ENCODE data around the gene DMD. TPM values are rescaled to one million over a fixed set of nuclear protein-coding genes. Genes with fewer than 3 reads are reported as not detected.
"Not testable (repeated sequence)": the region's sequence is repeated elsewhere in the genome, so short reads cannot be mapped to it uniquely, and the experiment has no call there.

The DMD gene
- total and polyA plus RNA-seq, 2 donors (not counting 1 experiment from before 2014, with no cell fraction given): 5.1 to 7.2 TPM

- TF ChIP-seq CTCF (conservative IDR thresholded peaks at IDR 0.05 in 1 of 2, IDR thresholded peaks at IDR 0.05 in 1 of 2; ENCODE audit: low read depth in 1 of 2, low read length in 2 of 2) (no peak), EZH2 (IDR thresholded peaks at IDR 0.05; ENCODE audit: low read length, missing control alignments) (no peak)
Measured at GRCh38 chrX:32744921-32745320, 466.4 kb downstream of the DMD start.

GRCh38 chrX:32741910-32742309 is 469.4 kb downstream of the DMD start:
- no peak for DNase-seq (ENCODE audit: low read depth in 2 of 2)
- H4K20me1 ChIP-seq (ENCODE audit: control insufficient read depth, extremely low read depth, insufficient read depth, low read length): no peaks in the 10 kb centered on the region
- H3K4me3 ChIP-seq (replicated peaks in 1 of 4; ENCODE audit: control extremely low read depth in 1 of 4, insufficient read depth in 1 of 4, low read depth in 3 of 4, low read length in 4 of 4): no peak overlapping the region
- H3K9ac ChIP-seq (ENCODE audit: insufficient read depth, low read length): no peak overlapping the region
- no peak overlapping the region for H2AFZ ChIP-seq (ENCODE audit: low read length)
- no peaks in the 10 kb centered on the region for H3K36me3 ChIP-seq (ENCODE audit: control insufficient read depth, insufficient read depth, low read length)
- no peak for TF ChIP-seq CTCF (conservative IDR thresholded peaks at IDR 0.05 in 1 of 2, IDR thresholded peaks at IDR 0.05 in 1 of 2; ENCODE audit: low read depth in 1 of 2, low read length in 2 of 2)
- no peak for TF ChIP-seq EZH2 (IDR thresholded peaks at IDR 0.05; ENCODE audit: low read length, missing control alignments)
- H3K4me2 ChIP-seq (ENCODE audit: extremely low read depth, insufficient read depth, low read length): no peak overlapping the region
- no peaks in the 10 kb centered on the region for H3K4me1 ChIP-seq (ENCODE audit: control insufficient read depth, extremely low read depth, insufficient read depth, low read length)
- H3K9me3 ChIP-seq (ENCODE audit: control insufficient read depth, insufficient read depth, low read depth, low read length): no peaks in the 10 kb centered on the region
- H3K27me3 ChIP-seq (ENCODE audit: control insufficient read depth, insufficient read depth, low read length): no peaks in the 10 kb centered on the region
- no peaks in the 10 kb centered on the region for H3K79me2 ChIP-seq (ENCODE audit: control insufficient read depth, insufficient read depth, low read length)
- no peak overlapping the region for H3K27ac ChIP-seq (ENCODE audit: insufficient read depth, low read length)

More at GRCh38 chrX:32744921-32745320, 466.4 kb downstream of the DMD start:
- Histone ChIP-seq H2AFZ (ENCODE audit: low read length) (no peak overlapping the region), H3K4me2 (ENCODE audit: extremely low read depth, insufficient read depth, low read length) (no peak overlapping the region), H3K79me2 (ENCODE audit: control insufficient read depth, insufficient read depth, low read length) (no peaks in the 10 kb centered on the region), H3K9me3 (ENCODE audit: control insufficient read depth, insufficient read depth, low read depth, low read length) (no peaks in the 10 kb centered on the region), H4K20me1 (ENCODE audit: control insufficient read depth, extremely low read depth, insufficient read depth, low read length) (no peaks in the 10 kb centered on the region), H3K36me3 (ENCODE audit: control insufficient read depth, insufficient read depth, low read length) (no peaks in the 10 kb centered on the region), H3K27ac (ENCODE audit: insufficient read depth, low read length) (no peak overlapping the region), H3K9ac (ENCODE audit: insufficient read depth, low read length) (no peak overlapping the region), H3K4me3 (replicated peaks in 1 of 4; ENCODE audit: control extremely low read depth in 1 of 4, insufficient read depth in 1 of 4, low read depth in 3 of 4, low read length in 4 of 4) (no peak overlapping the region), H3K27me3 (ENCODE audit: control insufficient read depth, insufficient read depth, low read length) (no peaks in the 10 kb centered on the region), H3K4me1 (ENCODE audit: control insufficient read depth, extremely low read depth, insufficient read depth, low read length) (no peaks in the 10 kb centered on the region)
- peak in 1 of 2 donors; percentile 43 for DNase-seq (ENCODE audit: low read depth in 2 of 2)

- Histone ChIP-seq H3K4me2 (ENCODE audit: extremely low read depth, insufficient read depth, low read length) (no peak overlapping the region), H3K27ac (ENCODE audit: insufficient read depth, low read length) (no peak overlapping the region)
- no peak for DNase-seq (ENCODE audit: low read depth in 2 of 2)
Measured at GRCh38 chrX:32708542-32708941, 502.8 kb downstream of the DMD start.

GRCh38 chrX:32705385-32705784 is 506.0 kb downstream of the DMD start:
- H4K20me1 ChIP-seq (ENCODE audit: control insufficient read depth, extremely low read depth, insufficient read depth, low read length); H3K27me3 ChIP-seq (ENCODE audit: control insufficient read depth, insufficient read depth, low read length); H3K9ac ChIP-seq (ENCODE audit: insufficient read depth, low read length); H3K9me3 ChIP-seq (ENCODE audit: control insufficient read depth, insufficient read depth, low read depth, low read length); H3K79me2 ChIP-seq (ENCODE audit: control insufficient read depth, insufficient read depth, low read length); H3K36me3 ChIP-seq (ENCODE audit: control insufficient read depth, insufficient read depth, low read length); H3K4me1 ChIP-seq (ENCODE audit: control insufficient read depth, extremely low read depth, insufficient read depth, low read length); H2AFZ ChIP-seq (ENCODE audit: low read length); H3K4me2 ChIP-seq (ENCODE audit: extremely low read depth, insufficient read depth, low read length); H3K4me3 ChIP-seq (replicated peaks in 1 of 4; ENCODE audit: control extremely low read depth in 1 of 4, insufficient read depth in 1 of 4, low read depth in 3 of 4, low read length in 4 of 4); DNase-seq (ENCODE audit: low read depth in 2 of 2); H3K27ac ChIP-seq (ENCODE audit: insufficient read depth, low read length): not testable (repeated sequence)

More at GRCh38 chrX:32708542-32708941, 502.8 kb downstream of the DMD start:
- Histone ChIP-seq H3K9me3 (ENCODE audit: control insufficient read depth, insufficient read depth, low read depth, low read length) (no peaks in the 10 kb centered on the region), H3K4me1 (ENCODE audit: control insufficient read depth, extremely low read depth, insufficient read depth, low read length) (no peaks in the 10 kb centered on the region), H4K20me1 (ENCODE audit: control insufficient read depth, extremely low read depth, insufficient read depth, low read length) (no peaks in the 10 kb centered on the region), H3K27me3 (ENCODE audit: control insufficient read depth, insufficient read depth, low read length) (no peaks in the 10 kb centered on the region), H3K9ac (ENCODE audit: insufficient read depth, low read length) (no peak overlapping the region), H3K4me3 (replicated peaks in 1 of 4; ENCODE audit: control extremely low read depth in 1 of 4, insufficient read depth in 1 of 4, low read depth in 3 of 4, low read length in 4 of 4) (no peak overlapping the region), H3K36me3 (ENCODE audit: control insufficient read depth, insufficient read depth, low read length) (no peaks in the 10 kb centered on the region), H3K79me2 (ENCODE audit: control insufficient read depth, insufficient read depth, low read length) (no peaks in the 10 kb centered on the region), H2AFZ (ENCODE audit: low read length) (no peak overlapping the region)
- TF ChIP-seq CTCF (conservative IDR thresholded peaks at IDR 0.05 in 1 of 2, IDR thresholded peaks at IDR 0.05 in 1 of 2; ENCODE audit: low read depth in 1 of 2, low read length in 2 of 2): no peak
- TF ChIP-seq EZH2 (IDR thresholded peaks at IDR 0.05; ENCODE audit: low read length, missing control alignments): no peak
